Activated naive CD8-positive, alpha-beta T cell treated with anti-CD3 and anti-CD28 coated beads, Interleukin-2, amount 50 U/mL, for 24 hours (primary cell): Measurements from ENCODE around the gene CHST11.

ENCODE experiments used
- ATAC-seq: fragments of 150-1000 bp; cut with Tn5 transposase; one replicate; pipeline ENCODE4 v1.10.0; 2021
- DNase-seq: peaks from one replicate; pipeline ENCODE4 v3.0.0; 2021
- H3K27ac Mint-ChIP-seq: one replicate; pipeline ENCODE4 v1.8.0; 2021; ENCODE audit warnings: mild to moderate bottlenecking, mixed read lengths
- H3K27me3 Mint-ChIP-seq: one replicate; pipeline ENCODE4 v1.8.0; 2021; ENCODE audit warnings: mixed read lengths
- H3K36me3 Mint-ChIP-seq: one replicate; pipeline ENCODE4 v1.8.0; 2021; ENCODE audit warnings: low read depth, mixed read lengths
- H3K4me1 Mint-ChIP-seq: one replicate; pipeline ENCODE4 v1.8.0; 2021; ENCODE audit warnings: mixed read lengths
- H3K4me3 Mint-ChIP-seq: one replicate; pipeline ENCODE4 v1.8.0; 2021; ENCODE audit warnings: mild to moderate bottlenecking, moderate library complexity, mixed read lengths
- H3K9me3 Mint-ChIP-seq: one replicate; pipeline ENCODE4 v1.8.0; 2021; ENCODE audit warnings: mixed read lengths

CHST11 gene

DNA sequence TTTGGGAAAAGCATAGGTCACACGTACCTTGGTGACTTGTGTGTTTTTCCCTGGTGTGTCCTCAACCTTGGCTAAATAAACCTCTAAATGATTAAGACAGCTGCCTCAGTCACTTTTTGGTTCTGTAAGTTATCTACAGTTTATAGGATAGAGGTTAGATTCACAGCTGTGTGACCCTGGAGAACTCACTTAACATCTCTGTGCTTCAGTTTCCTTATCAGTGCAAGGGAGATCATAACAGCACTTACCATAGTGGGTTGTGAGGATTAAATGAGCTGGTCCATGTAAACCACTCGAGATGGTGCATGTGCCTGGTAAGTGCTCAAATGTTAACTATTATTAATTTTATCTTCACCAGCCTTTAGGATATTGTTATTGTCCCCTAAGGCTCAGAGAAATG is 35.4 kb upstream of the CHST11 start:
- Mint-ChIP-seq H3K4me3 (no peak overlapping the region), H3K27ac (peak overlapping the region; percentile 27)
- no peak for ATAC-seq

GRCh38 chr12:104422441-104422840 is 34.3 kb upstream of the CHST11 start:
- ATAC-seq: no peak
- DNase-seq: no peak
- Mint-ChIP-seq H3K36me3 (peaks cover 3% of the 10 kb centered on the region), H3K27me3 (no peaks in the 10 kb centered on the region), H3K4me3 (no peak overlapping the region), H3K27ac (no peak overlapping the region), H3K9me3 (peaks cover 14% of the 10 kb centered on the region), H3K4me1 (peaks cover 37% of the 10 kb centered on the region)

More for the DNA sequence above, 35.4 kb upstream of the CHST11 start:
- peaks cover 10% of the 10 kb centered on the region for H3K9me3 Mint-ChIP-seq
- H3K27me3 Mint-ChIP-seq: no peaks in the 10 kb centered on the region
- DNase-seq: no peak
- H3K36me3 Mint-ChIP-seq: peaks cover 3% of the 10 kb centered on the region
- H3K4me1 Mint-ChIP-seq: peaks cover 26% of the 10 kb centered on the region

DNA sequence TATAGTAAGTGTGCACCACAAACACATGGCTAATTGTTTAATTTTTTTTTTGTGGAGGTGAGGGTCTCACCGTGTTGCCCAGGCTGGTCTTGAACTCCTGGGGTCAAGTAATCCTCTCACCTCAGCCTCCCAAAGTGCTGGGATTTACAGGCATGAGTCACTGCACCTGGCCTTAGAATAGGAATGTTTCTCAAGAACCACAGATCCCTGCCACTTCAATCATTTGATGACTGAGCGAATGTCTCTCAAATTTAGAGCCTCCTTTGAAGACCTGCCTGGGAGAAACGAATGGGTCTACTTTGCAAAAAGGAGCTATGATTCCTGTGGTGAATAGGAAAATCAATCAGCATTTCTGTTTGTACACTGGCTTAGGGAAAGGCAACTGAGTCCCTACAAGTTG is 33.5 kb upstream of the CHST11 start:
- H3K4me3 Mint-ChIP-seq: no peak overlapping the region
- peaks cover 4% of the 10 kb centered on the region for H3K36me3 Mint-ChIP-seq
- no peaks in the 10 kb centered on the region for H3K27me3 Mint-ChIP-seq
- peaks cover 17% of the 10 kb centered on the region for H3K9me3 Mint-ChIP-seq
- no peak overlapping the region for H3K27ac Mint-ChIP-seq
- peaks cover 45% of the 10 kb centered on the region for H3K4me1 Mint-ChIP-seq
- DNase-seq (no peak), ATAC-seq (no peak)

DNA sequence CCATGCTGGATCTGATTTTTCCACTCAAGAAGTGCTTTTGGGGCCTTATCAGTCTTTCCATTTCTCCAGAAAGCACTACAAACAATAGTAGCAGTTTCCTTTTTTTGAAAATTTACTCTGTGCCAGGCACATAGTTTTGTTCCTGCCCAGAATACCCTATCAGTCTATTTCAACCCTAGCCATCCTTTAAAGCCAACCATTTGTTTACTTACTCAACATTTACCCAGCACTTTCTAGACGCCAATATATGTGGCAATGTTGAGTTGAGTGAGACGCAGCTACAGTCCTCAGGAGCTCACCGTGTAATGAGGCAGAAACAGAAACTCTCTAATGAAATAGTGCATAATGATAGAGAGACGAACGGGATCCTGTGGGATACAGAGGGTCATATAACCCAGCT is 32.9 kb upstream of the CHST11 start:
- Mint-ChIP-seq H3K27me3 (no peaks in the 10 kb centered on the region), H3K9me3 (peaks cover 19% of the 10 kb centered on the region), H3K36me3 (peaks cover 7% of the 10 kb centered on the region), H3K27ac (no peak overlapping the region), H3K4me1 (peaks cover 46% of the 10 kb centered on the region), H3K4me3 (no peak overlapping the region)
- no peak for ATAC-seq
- DNase-seq: no peak

- H3K9me3 Mint-ChIP-seq: peaks cover 19% of the 10 kb centered on the region
- DNase-seq: no peak
Measured at GRCh38 chr12:104424955-104425354, 31.8 kb upstream of the CHST11 start.

GRCh38 chr12:104425614-104426013 is 31.1 kb upstream of the CHST11 start:
- Mint-ChIP-seq H3K9me3 (peaks cover 19% of the 10 kb centered on the region), H3K27me3 (no peaks in the 10 kb centered on the region), H3K4me1 (peaks cover 46% of the 10 kb centered on the region), H3K27ac (no peak overlapping the region), H3K4me3 (no peak overlapping the region), H3K36me3 (peaks cover 7% of the 10 kb centered on the region)
- ATAC-seq (no peak), DNase-seq (no peak)

More at GRCh38 chr12:104424955-104425354, 31.8 kb upstream of the CHST11 start:
- Mint-ChIP-seq H3K36me3 (peaks cover 7% of the 10 kb centered on the region), H3K27me3 (no peaks in the 10 kb centered on the region), H3K27ac (no peak overlapping the region), H3K4me3 (no peak overlapping the region), H3K4me1 (peaks cover 46% of the 10 kb centered on the region)
- ATAC-seq: no peak

DNA sequence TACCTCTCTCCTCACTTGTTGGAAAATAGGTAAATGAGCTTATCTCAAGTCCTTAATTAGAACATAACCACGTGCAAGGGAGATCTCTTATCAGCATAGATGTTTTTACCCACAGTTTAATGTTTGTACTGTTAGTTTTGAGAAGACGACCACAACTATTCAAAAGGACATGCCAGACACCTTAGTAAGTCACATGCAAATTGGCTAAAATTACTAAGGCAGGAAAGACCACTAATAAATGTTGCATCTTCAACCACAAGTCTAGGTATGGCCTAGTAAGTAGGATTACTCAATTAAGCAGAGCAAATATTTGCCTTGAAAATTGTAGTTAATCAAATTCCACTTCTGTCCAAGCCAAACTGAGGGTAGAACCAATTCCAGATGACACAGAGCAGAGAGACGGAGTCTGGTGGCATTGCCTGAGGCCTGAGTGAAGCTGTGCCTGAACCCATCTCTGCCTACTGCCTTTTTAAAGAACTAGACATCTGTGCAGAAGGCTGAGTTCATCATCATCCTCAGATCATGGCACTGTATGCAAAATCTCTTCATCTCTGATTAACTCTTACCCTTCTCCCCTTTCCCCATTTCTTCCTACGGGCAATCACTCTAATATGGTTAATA is 29.7 kb upstream of the CHST11 start:
- Mint-ChIP-seq H3K9me3 (peaks cover 15% of the 10 kb centered on the region), H3K36me3 (peaks cover 7% of the 10 kb centered on the region), H3K4me1 (peaks cover 40% of the 10 kb centered on the region), H3K27ac (peak overlapping the region; percentile 74), H3K27me3 (no peaks in the 10 kb centered on the region), H3K4me3 (no peak overlapping the region)
- ATAC-seq (peak; percentile 18), DNase-seq (no peak)

DNA sequence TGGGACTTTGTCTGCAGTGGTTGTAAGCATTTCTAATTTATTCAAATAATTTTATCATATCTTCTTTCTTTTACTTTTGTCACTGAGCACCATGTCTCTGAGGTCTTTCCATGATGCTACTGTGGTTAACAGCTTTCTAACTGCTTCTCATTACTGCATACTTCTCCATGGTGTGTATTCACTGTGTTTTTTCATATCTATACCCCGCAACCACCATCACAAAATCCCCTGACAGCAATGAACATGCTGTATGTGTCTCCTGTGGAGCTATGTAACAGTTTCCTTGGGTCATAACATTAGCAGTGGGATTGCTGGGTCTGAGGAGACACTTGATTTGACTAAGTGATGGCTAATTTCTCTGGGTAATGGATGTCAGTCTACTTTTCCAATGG is 29.2 kb upstream of the CHST11 start:
- Mint-ChIP-seq H3K27ac (peak overlapping the region; percentile 71), H3K9me3 (peaks cover 13% of the 10 kb centered on the region), H3K4me1 (peaks cover 37% of the 10 kb centered on the region), H3K27me3 (no peaks in the 10 kb centered on the region), H3K36me3 (peaks cover 7% of the 10 kb centered on the region), H3K4me3 (no peak overlapping the region)
- DNase-seq: no peak
- peak; percentile 96 for ATAC-seq

GRCh38 chr12:104433061-104433460 is 23.7 kb upstream of the CHST11 start:
- H3K4me1 Mint-ChIP-seq: peaks cover 3% of the 10 kb centered on the region
- H3K27ac Mint-ChIP-seq: no peak overlapping the region
- H3K27me3 Mint-ChIP-seq: no peaks in the 10 kb centered on the region
- no peak for DNase-seq
- no peak for ATAC-seq
- H3K4me3 Mint-ChIP-seq: no peak overlapping the region
- peaks cover 4% of the 10 kb centered on the region for H3K9me3 Mint-ChIP-seq
- peaks cover 3% of the 10 kb centered on the region for H3K36me3 Mint-ChIP-seq

GRCh38 chr12:104434129-104434528 is 22.6 kb upstream of the CHST11 start:
- no peaks in the 10 kb centered on the region for H3K36me3 Mint-ChIP-seq
- no peaks in the 10 kb centered on the region for H3K4me1 Mint-ChIP-seq
- no peaks in the 10 kb centered on the region for H3K9me3 Mint-ChIP-seq
- no peak overlapping the region for H3K4me3 Mint-ChIP-seq
- H3K27ac Mint-ChIP-seq: no peak overlapping the region
- DNase-seq (no peak), ATAC-seq (no peak)
- H3K27me3 Mint-ChIP-seq: no peaks in the 10 kb centered on the region

DNA sequence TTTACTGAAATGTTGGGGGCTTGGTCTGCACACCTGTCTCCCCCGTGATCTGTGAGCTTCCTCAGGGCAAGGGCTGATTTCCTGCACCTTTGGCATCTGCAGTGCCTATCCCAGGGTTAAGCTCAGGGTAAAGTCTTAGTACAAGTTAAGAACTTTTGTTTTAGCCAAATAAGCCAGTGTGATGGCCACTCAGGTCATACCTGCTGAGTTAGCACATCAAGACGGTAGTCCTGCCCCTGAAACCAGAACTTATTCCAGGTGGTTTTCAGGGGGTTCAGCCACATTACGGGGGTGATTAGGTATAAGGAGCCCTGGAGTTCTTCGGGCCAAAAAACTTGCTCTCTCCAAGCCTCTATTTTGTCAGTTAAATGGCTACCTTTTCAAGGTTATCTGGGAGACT is 21.6 kb upstream of the CHST11 start:
- Mint-ChIP-seq H3K4me3 (no peak overlapping the region), H3K4me1 (no peaks in the 10 kb centered on the region), H3K9me3 (no peaks in the 10 kb centered on the region), H3K27me3 (no peaks in the 10 kb centered on the region), H3K36me3 (no peaks in the 10 kb centered on the region), H3K27ac (no peak overlapping the region)
- no peak for ATAC-seq
- no peak for DNase-seq

DNA sequence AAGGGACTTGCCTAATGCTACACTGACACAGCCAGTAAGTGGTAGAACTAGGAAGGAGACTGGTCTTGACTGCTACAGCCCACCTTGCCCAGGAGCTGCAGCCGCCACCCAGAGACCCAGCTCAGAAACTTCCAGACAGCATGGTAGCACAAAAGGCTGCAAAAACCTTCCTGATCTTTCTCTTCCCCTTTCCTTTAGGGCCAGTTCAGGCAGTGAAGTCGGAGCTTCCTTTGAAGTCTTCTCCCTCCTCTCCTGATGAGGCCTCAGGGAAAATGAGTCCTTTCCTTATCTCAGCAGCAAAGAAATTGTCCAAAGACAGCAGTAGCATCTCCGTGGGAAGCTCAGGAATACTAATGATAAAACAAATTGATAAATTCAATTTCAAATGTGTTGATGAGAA is 21.0 kb upstream of the CHST11 start:
- Mint-ChIP-seq H3K4me3 (no peak overlapping the region), H3K36me3 (no peaks in the 10 kb centered on the region), H3K9me3 (no peaks in the 10 kb centered on the region), H3K27ac (no peak overlapping the region), H3K4me1 (no peaks in the 10 kb centered on the region), H3K27me3 (no peaks in the 10 kb centered on the region)
- no peak for DNase-seq
- ATAC-seq: no peak

GRCh38 chr12:104436790-104437189 is 20.0 kb upstream of the CHST11 start:
- DNase-seq (no peak), ATAC-seq (no peak)
- no peaks in the 10 kb centered on the region for H3K9me3 Mint-ChIP-seq
- no peaks in the 10 kb centered on the region for H3K27me3 Mint-ChIP-seq
- H3K36me3 Mint-ChIP-seq: no peaks in the 10 kb centered on the region
- no peaks in the 10 kb centered on the region for H3K4me1 Mint-ChIP-seq
- H3K27ac Mint-ChIP-seq: no peak overlapping the region
- H3K4me3 Mint-ChIP-seq: no peak overlapping the region

DNA sequence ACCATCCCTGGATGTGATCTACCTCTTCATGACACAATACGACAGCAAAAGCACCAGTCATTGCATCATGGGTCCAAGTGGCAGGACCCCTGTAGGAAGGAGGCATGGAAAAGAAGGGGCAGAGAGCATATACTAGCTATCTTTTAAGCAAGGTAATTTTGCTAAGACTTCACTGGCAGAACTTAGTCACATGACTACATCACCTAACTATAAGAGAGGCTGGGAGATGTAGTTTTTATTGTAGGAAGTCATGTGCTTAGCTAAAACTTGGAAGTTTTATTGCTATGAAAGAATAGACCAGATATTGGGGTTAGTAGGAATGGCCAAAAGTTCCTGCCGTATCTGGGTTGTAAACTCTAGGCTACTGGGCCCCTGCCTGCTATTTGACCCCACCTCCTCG is 18.6 kb upstream of the CHST11 start:
- ATAC-seq (no peak), DNase-seq (no peak)
- no peaks in the 10 kb centered on the region for H3K9me3 Mint-ChIP-seq
- H3K27me3 Mint-ChIP-seq: no peaks in the 10 kb centered on the region
- H3K4me1 Mint-ChIP-seq: no peaks in the 10 kb centered on the region
- H3K4me3 Mint-ChIP-seq: no peak overlapping the region
- H3K36me3 Mint-ChIP-seq: no peaks in the 10 kb centered on the region
- H3K27ac Mint-ChIP-seq: no peak overlapping the region

- Mint-ChIP-seq H3K36me3 (no peaks in the 10 kb centered on the region), H3K9me3 (no peaks in the 10 kb centered on the region), H3K27me3 (no peaks in the 10 kb centered on the region), H3K4me1 (no peaks in the 10 kb centered on the region), H3K27ac (no peak overlapping the region), H3K4me3 (no peak overlapping the region)
- no peak for ATAC-seq
- DNase-seq: no peak
Measured at GRCh38 chr12:104439137-104439536, 17.6 kb upstream of the CHST11 start.

- Mint-ChIP-seq H3K4me1 (no peaks in the 10 kb centered on the region), H3K4me3 (no peak overlapping the region), H3K9me3 (no peaks in the 10 kb centered on the region), H3K27me3 (no peaks in the 10 kb centered on the region), H3K36me3 (no peaks in the 10 kb centered on the region), H3K27ac (no peak overlapping the region)
- DNase-seq: no peak
- no peak for ATAC-seq
Measured at GRCh38 chr12:104443008-104443407, 13.7 kb upstream of the CHST11 start.
